ENCODE data around the gene CHPF. TPM values are rescaled to one million over a fixed set of nuclear protein-coding genes. Genes with fewer than 3 reads are reported as not detected.

Gene CHPF
- total RNA-seq (1 to 10 TPM; 6.5 to 7.1 TPM), total RNA-seq (2.7 to 55.1 (median 8.2) reads per million in 172 experiments)
- polyA plus RNA-seq (2013, experiment 1 of 2), result 5.0 TPM
- 7.4 TPM for polyA plus RNA-seq (2013, experiment 2 of 2)

- ATAC-seq (ENCODE audit: poor library complexity) (peak; percentile 69), DNase-seq (peak; percentile 83 to 97 (median 90))
- Mint-ChIP-seq H3K4me3 (peak within 1 kb of the TSS; percentile 86), H3K36me3 (ENCODE audit: low read depth) (peaks cover 6% of the 10 kb centered on the region), H3K9me3 (no peaks in the 10 kb centered on the region), H3K27me3 (peaks cover 7% of the 10 kb centered on the region), H3K27ac (peak within 1 kb of the TSS; percentile 75), H3K4me1 (ENCODE audit: low read depth) (peaks cover 22% of the 10 kb centered on the region)
- peaks cover 32% of the 10 kb centered on the region for H3K4me1 ChIP-seq (ENCODE audit: insufficient read depth, low read length)
- H3K36me3 ChIP-seq (ENCODE audit: insufficient read depth, low read length), result no peaks in the 10 kb centered on the region
- ChIA-PET POLR2A (interaction anchor here (0.9 to 2.5 kb wide), 6 partner anchors 8 to 265 kb away, joined by 3 to 17 read pairs (median 10); partner anchors contain the start of genes DNAJB2, DNPEP, GMPPA and OBSL1), CTCF (interaction anchor here (1.7 to 4.5 kb wide), 4 partner anchors 14 to 156 kb away, joined by 4 to 27 read pairs (median 9); partner anchors contain the start of genes DNPEP and GMPPA)
- intact Hi-C loops (cut with DNase I, micrococcal nuclease), result loop anchor here (2.0 to 10.0 kb wide), 6 partner anchors 53 to 979 kb away; partner anchors contain the start of genes STK11IP (in 2 of the 2), CNOT9 (in 1 of the 2), DNPEP (in 1 of the 2) and USP37 (in 1 of the 2)
- H3K27ac ChIP-seq (ENCODE audit: low read depth in 1 of 2, low read length in 2 of 2), result peak within 1 kb of the TSS; percentile 54 to 60
- H3K4me3 ChIP-seq (ENCODE audit: low read length), result peak within 1 kb of the TSS; percentile 72
- TF ChIP-seq CTCF (IDR thresholded peaks at IDR 0.05), result no peak
- no peaks in the 10 kb centered on the region for H3K9me3 ChIP-seq (ENCODE audit: control insufficient read depth in 1 of 2, insufficient read depth in 1 of 2, low read length in 2 of 2)
- no peaks in the 10 kb centered on the region for H3K27me3 ChIP-seq (ENCODE audit: control insufficient read depth in 1 of 2, insufficient read depth in 2 of 2, low read length in 2 of 2)
These were observed at the start of gene CHPF, which contains the start of gene TMEM198 for GRCh38 chr2:219543596-219544358. CHPF (minus strand) TSS chr2:219543809; CDS start chr2:219543538, 271 bp downstream. TMEM198 (plus strand) TSS chr2:219544028; CDS start chr2:219544728, 700 bp downstream.

- no peaks in the 10 kb centered on the region for H3K9me3 Mint-ChIP-seq
- no peak for DNase-seq
- H3K27me3 Mint-ChIP-seq, result peaks cover 23% of the 10 kb centered on the region
- POLR2A ChIA-PET, result no interaction called here
- intact Hi-C loops (cut with DNase I, micrococcal nuclease), result loop anchor here in 1 of 2 experiments (5.0 to 10.0 kb wide), 2 partner anchors 91 to 418 kb away; partner anchors contain the start of genes CNPPD1, RETREG2 and SLC23A3
- no peak for ATAC-seq (ENCODE audit: poor library complexity)
- CTCF ChIA-PET, result no interaction called here
- Histone ChIP-seq H3K27me3 (ENCODE audit: control insufficient read depth in 1 of 2, insufficient read depth in 2 of 2, low read length in 2 of 2) (no peaks in the 10 kb centered on the region), H3K27ac (ENCODE audit: low read depth in 1 of 2, low read length in 2 of 2) (no peak overlapping the region), H3K9me3 (ENCODE audit: control insufficient read depth in 1 of 2, insufficient read depth in 1 of 2, low read length in 2 of 2) (no peaks in the 10 kb centered on the region), H3K36me3 (ENCODE audit: insufficient read depth, low read length) (no peaks in the 10 kb centered on the region), H3K4me1 (ENCODE audit: insufficient read depth, low read length) (peaks cover 8% of the 10 kb centered on the region), H3K4me3 (ENCODE audit: low read length) (no peak overlapping the region)
- peaks cover 9% of the 10 kb centered on the region for H3K36me3 Mint-ChIP-seq (ENCODE audit: low read depth)
- peaks cover 13% of the 10 kb centered on the region for H3K4me1 Mint-ChIP-seq (ENCODE audit: low read depth)
- H3K4me3 Mint-ChIP-seq, result no peak overlapping the region
- no peak overlapping the region for H3K27ac Mint-ChIP-seq
- no peak for TF ChIP-seq CTCF (IDR thresholded peaks at IDR 0.05)
These were observed 49.5 kb upstream of the CHPF start for GRCh38 chr2:219593154-219593553.

- Mint-ChIP-seq H3K9me3 (no peaks in the 10 kb centered on the region), H3K4me3 (no peak overlapping the region), H3K27me3 (peaks cover 23% of the 10 kb centered on the region), H3K4me1 (ENCODE audit: low read depth) (peaks cover 9% of the 10 kb centered on the region), H3K27ac (no peak overlapping the region), H3K36me3 (ENCODE audit: low read depth) (peaks cover 4% of the 10 kb centered on the region)
- no peaks in the 10 kb centered on the region for H3K27me3 ChIP-seq (ENCODE audit: control insufficient read depth in 1 of 2, insufficient read depth in 2 of 2, low read length in 2 of 2)
- H3K36me3 ChIP-seq (ENCODE audit: insufficient read depth, low read length), result no peaks in the 10 kb centered on the region
- H3K27ac ChIP-seq (ENCODE audit: low read depth in 1 of 2, low read length in 2 of 2), result no peak overlapping the region
- ATAC-seq (ENCODE audit: poor library complexity), result no peak
- peaks cover 6% of the 10 kb centered on the region for H3K4me1 ChIP-seq (ENCODE audit: insufficient read depth, low read length)
- no peak for DNase-seq
- ChIA-PET CTCF (no interaction called here), POLR2A (no interaction called here)
- TF ChIP-seq CTCF (IDR thresholded peaks at IDR 0.05), result no peak
- no peak overlapping the region for H3K4me3 ChIP-seq (ENCODE audit: low read length)
- H3K9me3 ChIP-seq (ENCODE audit: control insufficient read depth in 1 of 2, insufficient read depth in 1 of 2, low read length in 2 of 2), result no peaks in the 10 kb centered on the region
- intact Hi-C loops (cut with DNase I, micrococcal nuclease), result loop anchor here in 1 of 2 experiments (5.0 to 10.0 kb wide), 2 partner anchors 90 to 418 kb away; partner anchors contain the start of genes CNPPD1, RETREG2 and SLC23A3
These were observed 49.1 kb upstream of the CHPF start for GRCh38 chr2:219592736-219593135.

All from CD4-positive, alpha-beta T cell (primary cell).